ENCODE measurements around the gene PRKCB. TPM values are rescaled to one million over a fixed set of nuclear protein-coding genes. Genes with fewer than 3 reads are reported as not detected.
A peak's percentile ranks its signal among the peaks of the same experiment; 100 is the strongest.

The PRKCB gene
- polyA plus RNA-seq, 3 donors = 57.4 to 87.4 (median 75.5) TPM

DNA sequence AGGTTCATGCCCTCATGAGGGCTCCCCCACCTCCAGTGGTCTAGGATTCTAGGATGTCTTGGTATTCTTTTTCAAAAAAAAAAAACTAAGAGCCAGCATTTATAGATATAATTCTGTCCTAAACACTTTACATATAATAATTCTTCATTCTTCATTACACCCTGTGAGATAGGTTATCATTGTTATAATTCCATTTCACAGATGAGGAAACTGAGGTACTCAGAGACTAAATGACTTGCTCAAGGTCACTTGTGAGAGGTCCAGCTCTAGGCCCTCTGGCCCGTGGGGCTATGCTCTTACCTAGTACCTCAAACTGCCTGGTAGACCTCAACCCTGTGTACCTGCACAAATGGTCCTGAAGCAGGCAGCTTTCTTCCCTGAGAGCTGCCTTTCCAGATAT, 172.2 kb downstream of the PRKCB start:
- H3K79me2 ChIP-seq (ENCODE audit: insufficient read depth, low read length) = peaks cover 28% of the 10 kb centered on the region
- peaks cover 52 to 64% of the 10 kb centered on the region in 2 donors for H3K36me3 Mint-ChIP-seq
- no peaks in the 10 kb centered on the region for H3K9me3 ChIP-seq (replicated peaks in 1 of 2; ENCODE audit: control insufficient read depth in 1 of 2, insufficient read depth in 1 of 2, low read length in 2 of 2)
- intact Hi-C loops (cut with micrococcal nuclease) = no loop called here
- DNase-seq = no peak
- H3K27ac Mint-ChIP-seq = peak overlapping the region; percentile 74 to 94 (median 81)
- H3K27me3 Mint-ChIP-seq (ENCODE audit: low read depth in 3 of 3) = no peaks in the 10 kb centered on the region
- peaks cover 55% of the 10 kb centered on the region for H3K4me1 Mint-ChIP-seq
- H3K9ac ChIP-seq (ENCODE audit: insufficient read depth, low read length, poor library complexity, severe bottlenecking) = no peak overlapping the region
- peaks cover 100% of the 10 kb centered on the region for H4K20me1 ChIP-seq (ENCODE audit: insufficient read depth, low read length)
- peak overlapping the region; percentile 38 to 67 for H3K27ac ChIP-seq (ENCODE audit: low read depth in 1 of 2, low read length in 2 of 2)
- no peaks in the 10 kb centered on the region for H3K27me3 ChIP-seq (ENCODE audit: control insufficient read depth in 2 of 2, insufficient read depth in 2 of 2, low read length in 2 of 2)
- H3K4me3 Mint-ChIP-seq = no peak overlapping the region
- H3K9me3 Mint-ChIP-seq = no peaks in the 10 kb centered on the region
- TF ChIP-seq, protein P1, sequence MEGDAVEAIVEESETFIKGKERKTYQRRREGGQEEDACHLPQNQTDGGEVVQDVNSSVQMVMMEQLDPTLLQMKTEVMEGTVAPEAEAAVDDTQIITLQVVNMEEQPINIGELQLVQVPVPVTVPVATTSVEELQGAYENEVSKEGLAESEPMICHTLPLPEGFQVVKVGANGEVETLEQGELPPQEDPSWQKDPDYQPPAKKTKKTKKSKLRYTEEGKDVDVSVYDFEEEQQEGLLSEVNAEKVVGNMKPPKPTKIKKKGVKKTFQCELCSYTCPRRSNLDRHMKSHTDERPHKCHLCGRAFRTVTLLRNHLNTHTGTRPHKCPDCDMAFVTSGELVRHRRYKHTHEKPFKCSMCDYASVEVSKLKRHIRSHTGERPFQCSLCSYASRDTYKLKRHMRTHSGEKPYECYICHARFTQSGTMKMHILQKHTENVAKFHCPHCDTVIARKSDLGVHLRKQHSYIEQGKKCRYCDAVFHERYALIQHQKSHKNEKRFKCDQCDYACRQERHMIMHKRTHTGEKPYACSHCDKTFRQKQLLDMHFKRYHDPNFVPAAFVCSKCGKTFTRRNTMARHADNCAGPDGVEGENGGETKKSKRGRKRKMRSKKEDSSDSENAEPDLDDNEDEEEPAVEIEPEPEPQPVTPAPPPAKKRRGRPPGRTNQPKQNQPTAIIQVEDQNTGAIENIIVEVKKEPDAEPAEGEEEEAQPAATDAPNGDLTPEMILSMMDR (IDR thresholded peaks at IDR 0.05) = no peak
- no peak overlapping the region for H3K4me2 ChIP-seq (replicated peaks; ENCODE audit: extremely low read depth, low read length, poor library complexity, severe bottlenecking)
- H2AFZ ChIP-seq (ENCODE audit: insufficient read depth, low read depth, low read length, poor library complexity, severe bottlenecking) = no peak overlapping the region
- H3K36me3 ChIP-seq (replicated peaks in 1 of 2; ENCODE audit: control insufficient read depth in 1 of 2, insufficient read depth in 2 of 2, low read length in 2 of 2) = peaks cover 17 to 56% of the 10 kb centered on the region in 2 donors
- no peak overlapping the region for H3K4me3 ChIP-seq (replicated peaks in 1 of 3; ENCODE audit: low read depth in 2 of 3, low read length in 3 of 3)
- H3K4me1 ChIP-seq (ENCODE audit: control insufficient read depth in 1 of 2, insufficient read depth in 2 of 2, low read length in 2 of 2) = peaks cover 29 to 42% of the 10 kb centered on the region in 2 donors
- 100% methylated on average over 1 of the region's 1 CpG for WGBS (ENCODE audit: insufficient coverage)

DNA sequence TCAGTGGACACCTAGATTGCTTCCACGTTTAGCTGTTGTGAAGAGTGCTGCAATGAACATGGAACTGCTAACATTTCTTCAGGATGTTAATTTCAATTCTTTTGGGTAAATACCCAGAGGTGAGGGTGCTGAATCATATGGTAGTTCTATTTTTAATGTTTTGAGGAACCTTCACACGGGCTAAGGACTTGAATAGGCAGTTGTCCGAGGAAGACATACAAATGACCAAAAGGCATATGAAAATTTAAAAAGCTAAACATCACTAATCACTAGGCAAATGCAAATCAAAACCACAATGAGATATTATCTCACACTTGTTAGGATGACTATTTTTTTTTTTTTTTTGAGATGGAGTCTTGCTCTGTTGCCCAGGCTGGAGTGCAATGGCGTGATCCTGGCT, 173.3 kb downstream of the PRKCB start:
- 80% methylated on average over 1 of the region's 4 CpGs for WGBS (ENCODE audit: insufficient coverage)
- Mint-ChIP-seq H3K27me3 (ENCODE audit: low read depth in 3 of 3) (no peaks in the 10 kb centered on the region), H3K36me3 (peaks cover 44 to 54% of the 10 kb centered on the region in 2 donors), H3K4me1 (peaks cover 65% of the 10 kb centered on the region), H3K27ac (peak overlapping the region; percentile 74 to 94 (median 85)), H3K9me3 (no peaks in the 10 kb centered on the region), H3K4me3 (no peak overlapping the region)
- intact Hi-C loops (cut with micrococcal nuclease) = no loop called here
- Histone ChIP-seq H3K79me2 (ENCODE audit: insufficient read depth, low read length) (peaks cover 28% of the 10 kb centered on the region), H3K27ac (ENCODE audit: low read depth in 1 of 2, low read length in 2 of 2) (peak overlapping the region in 1 of 2 donors; percentile 67), H4K20me1 (ENCODE audit: insufficient read depth, low read length) (peaks cover 100% of the 10 kb centered on the region), H3K4me3 (replicated peaks in 1 of 3; ENCODE audit: low read depth in 2 of 3, low read length in 3 of 3) (peak overlapping the region in 1 of 3 experiments; percentile 1), H3K9me3 (replicated peaks in 1 of 2; ENCODE audit: control insufficient read depth in 1 of 2, insufficient read depth in 1 of 2, low read length in 2 of 2) (no peaks in the 10 kb centered on the region), H3K4me1 (ENCODE audit: control insufficient read depth in 1 of 2, insufficient read depth in 2 of 2, low read length in 2 of 2) (peaks cover 37 to 53% of the 10 kb centered on the region in 2 donors), H3K9ac (ENCODE audit: insufficient read depth, low read length, poor library complexity, severe bottlenecking) (no peak overlapping the region), H2AFZ (ENCODE audit: insufficient read depth, low read depth, low read length, poor library complexity, severe bottlenecking) (no peak overlapping the region), H3K27me3 (ENCODE audit: control insufficient read depth in 2 of 2, insufficient read depth in 2 of 2, low read length in 2 of 2) (no peaks in the 10 kb centered on the region), H3K4me2 (replicated peaks; ENCODE audit: extremely low read depth, low read length, poor library complexity, severe bottlenecking) (peak overlapping the region; percentile 12), H3K36me3 (replicated peaks in 1 of 2; ENCODE audit: control insufficient read depth in 1 of 2, insufficient read depth in 2 of 2, low read length in 2 of 2) (peaks cover 10 to 45% of the 10 kb centered on the region in 2 donors)
- peak; percentile 39 to 63 (median 40) for DNase-seq
- TF ChIP-seq, protein P1 (IDR thresholded peaks at IDR 0.05) = no peak

Data from CD14-positive monocyte (primary cell).